GM23248 (cell line): ENCODE data around the gene ISOC2.

Experiments used
- EZH2 ChIP-seq: fragments of 200-600 bp; sonication (generic); IDR thresholded peaks from 2 replicates; pipeline ENCODE4 v1.6.1; 2018; ENCODE audit warnings: antibody characterized with exemption, mild to moderate bottlenecking; ENCODE audit not compliant: insufficient read depth, poor library complexity, severe bottlenecking
- EZH2phosphoT487 ChIP-seq: fragments of 200-600 bp; sonication (generic); IDR thresholded peaks from 2 replicates; pipeline ENCODE4 v1.6.1; 2018; ENCODE audit warnings: antibody characterized with exemption, moderate library complexity, mild to moderate bottlenecking, low read depth; ENCODE audit not compliant: insufficient read depth

- TF ChIP-seq EZH2 (no peak), EZH2phosphoT487 (no peak)
These were observed 12.0 kb downstream of the ISOC2 start for GRCh38 chr19:55449469-55449868.
